22Rv1 (cell line): ENCODE measurements around the gene COL24A1.
"Not testable (repeated sequence)": the region's sequence is repeated elsewhere in the genome, so short reads cannot be mapped to it uniquely, and the experiment has no call there.

Source experiments
- H3K27ac ChIP-seq: fragments of 450-650 bp; 2 replicates; pipeline ENCODE4 v1.5.1; 2017
- ZFX ChIP-seq: fragments of 450-650 bp; IDR thresholded peaks from 2 replicates; pipeline ENCODE4 v1.6.1; 2017; ENCODE audit warnings: antibody characterized with exemption, borderline replicate concordance
- TF ChIP-seq, protein P1 (sequence below): fragments of 450-650 bp; IDR thresholded peaks from 2 replicates; pipeline ENCODE4 v1.5.1; 2017; ENCODE audit warnings: mild to moderate bottlenecking

The COL24A1 gene

DNA sequence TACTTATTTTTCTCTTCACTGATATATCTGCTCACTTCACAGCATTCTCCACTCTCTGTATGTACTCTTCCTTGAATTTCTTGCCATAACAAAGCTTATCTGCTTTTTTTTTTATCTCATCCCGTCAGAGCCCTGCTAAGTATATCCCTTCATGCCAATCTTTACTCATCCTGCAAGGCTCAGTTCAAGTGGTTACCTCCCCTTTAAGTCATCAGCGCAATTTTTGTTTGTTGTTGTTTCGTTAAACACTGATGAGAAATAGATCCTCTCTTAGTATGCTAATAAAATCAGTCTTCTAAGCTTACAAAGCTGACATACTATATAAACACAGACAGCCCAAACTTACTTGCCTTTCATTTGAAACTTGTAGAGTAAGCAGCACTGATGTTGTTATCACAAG is 17.8 kb downstream of the COL24A1 start:
- H3K27ac ChIP-seq, result no peak overlapping the region

DNA sequence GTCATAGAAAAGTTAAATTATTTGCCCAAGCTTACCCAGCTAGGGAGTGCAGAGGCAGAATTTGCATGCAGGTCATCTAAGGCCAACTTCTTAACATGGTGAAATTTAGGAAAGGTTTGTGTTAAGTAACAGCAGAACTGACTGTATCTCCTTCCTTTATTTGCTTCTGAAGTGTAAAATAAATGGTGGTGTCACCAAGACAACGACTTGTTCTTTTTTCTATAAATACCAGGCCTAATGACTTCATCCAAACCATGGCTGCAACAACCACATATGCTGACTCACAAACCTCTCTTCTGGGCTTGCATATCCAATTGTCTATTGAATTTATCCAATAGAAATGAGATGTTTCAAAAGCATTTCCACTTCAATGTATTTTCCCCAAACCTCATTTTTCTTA is 19.1 kb downstream of the COL24A1 start:
- TF ChIP-seq, protein P1, sequence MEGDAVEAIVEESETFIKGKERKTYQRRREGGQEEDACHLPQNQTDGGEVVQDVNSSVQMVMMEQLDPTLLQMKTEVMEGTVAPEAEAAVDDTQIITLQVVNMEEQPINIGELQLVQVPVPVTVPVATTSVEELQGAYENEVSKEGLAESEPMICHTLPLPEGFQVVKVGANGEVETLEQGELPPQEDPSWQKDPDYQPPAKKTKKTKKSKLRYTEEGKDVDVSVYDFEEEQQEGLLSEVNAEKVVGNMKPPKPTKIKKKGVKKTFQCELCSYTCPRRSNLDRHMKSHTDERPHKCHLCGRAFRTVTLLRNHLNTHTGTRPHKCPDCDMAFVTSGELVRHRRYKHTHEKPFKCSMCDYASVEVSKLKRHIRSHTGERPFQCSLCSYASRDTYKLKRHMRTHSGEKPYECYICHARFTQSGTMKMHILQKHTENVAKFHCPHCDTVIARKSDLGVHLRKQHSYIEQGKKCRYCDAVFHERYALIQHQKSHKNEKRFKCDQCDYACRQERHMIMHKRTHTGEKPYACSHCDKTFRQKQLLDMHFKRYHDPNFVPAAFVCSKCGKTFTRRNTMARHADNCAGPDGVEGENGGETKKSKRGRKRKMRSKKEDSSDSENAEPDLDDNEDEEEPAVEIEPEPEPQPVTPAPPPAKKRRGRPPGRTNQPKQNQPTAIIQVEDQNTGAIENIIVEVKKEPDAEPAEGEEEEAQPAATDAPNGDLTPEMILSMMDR, result no peak
- TF ChIP-seq ZFX, result no peak
- H3K27ac ChIP-seq, result no peak overlapping the region

More for the DNA sequence above, 17.8 kb downstream of the COL24A1 start:
- TF ChIP-seq ZFX, result no peak
- TF ChIP-seq, protein P1, result no peak

DNA sequence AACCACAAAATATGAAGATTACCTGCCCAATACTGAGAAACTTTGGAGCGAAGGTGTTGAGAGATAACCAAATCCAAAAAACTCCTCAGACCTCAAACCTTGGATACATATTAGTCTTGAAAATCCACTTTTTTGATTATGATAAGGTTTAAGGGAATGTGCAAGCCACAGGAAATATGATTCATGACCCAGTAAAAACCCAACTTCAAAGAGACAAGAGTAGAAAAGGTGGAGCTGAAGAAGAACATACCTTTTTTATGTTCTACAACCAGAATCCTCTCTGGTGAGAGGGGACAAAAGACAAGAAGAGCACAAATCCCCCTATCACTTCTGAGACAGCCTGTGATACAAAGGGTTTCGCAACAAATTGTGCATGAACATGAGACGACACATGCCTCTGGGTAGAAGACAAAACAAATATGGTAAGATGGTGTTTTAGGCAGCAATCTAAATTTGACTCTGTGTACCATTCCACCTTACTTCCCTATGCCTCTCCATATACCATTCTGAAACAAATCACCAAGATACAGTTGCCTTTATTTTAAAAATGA is 37.3 kb downstream of the COL24A1 start:
- TF ChIP-seq, protein P1, result no peak
- no peak for TF ChIP-seq ZFX

DNA sequence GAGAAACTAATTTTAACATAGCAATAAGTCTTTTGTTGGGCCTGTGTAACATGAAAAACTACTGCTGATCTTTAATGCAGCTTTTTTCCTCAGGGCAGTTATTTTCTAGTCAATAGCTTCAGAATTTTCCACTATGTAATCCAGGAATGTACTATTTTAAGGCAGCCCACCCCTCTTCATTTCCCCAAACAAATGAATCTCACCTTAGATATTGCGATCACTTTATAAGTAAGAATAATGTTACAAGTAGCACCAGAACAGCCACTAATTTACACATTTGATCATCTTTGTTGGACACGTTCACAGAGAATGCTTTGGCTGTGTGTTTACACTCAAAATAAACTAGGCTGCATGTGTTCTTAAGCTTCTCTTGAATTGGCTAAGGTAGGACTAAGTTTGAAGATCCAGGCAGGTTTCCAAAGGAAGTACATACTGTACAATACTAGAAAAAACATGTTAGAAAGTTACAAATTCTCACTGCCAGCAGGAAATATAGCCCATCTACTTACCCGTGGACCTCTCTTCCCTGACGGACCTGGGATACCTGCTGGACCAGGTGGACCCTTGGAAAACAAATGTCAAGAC is 41.7 kb downstream of the COL24A1 start:
- no peak for TF ChIP-seq ZFX
- TF ChIP-seq, protein P1, result no peak
- no peak overlapping the region for H3K27ac ChIP-seq

More for the DNA sequence above, 37.3 kb downstream of the COL24A1 start:
- H3K27ac ChIP-seq, result no peak overlapping the region

DNA sequence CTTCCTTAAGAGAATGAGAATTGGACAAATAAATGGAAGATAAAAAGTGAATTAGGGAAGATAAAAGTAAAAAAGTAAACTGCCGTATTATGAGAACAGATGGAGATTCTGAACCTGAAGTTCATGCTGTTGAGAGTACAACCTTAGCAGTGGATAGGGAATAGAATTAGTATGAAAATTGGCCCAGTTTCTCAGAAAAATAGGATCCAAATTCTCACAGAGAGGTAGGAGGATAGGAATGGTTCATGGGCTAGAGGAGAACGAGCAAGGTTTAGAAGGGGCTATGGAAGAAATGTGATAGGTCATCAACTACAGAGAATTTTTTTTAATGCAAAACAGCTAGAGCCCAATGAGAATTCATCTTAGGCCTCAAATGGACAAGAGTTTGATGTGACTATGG is 42.3 kb downstream of the COL24A1 start:
- TF ChIP-seq ZFX, result no peak
- TF ChIP-seq, protein P1, result no peak
- no peak overlapping the region for H3K27ac ChIP-seq

DNA sequence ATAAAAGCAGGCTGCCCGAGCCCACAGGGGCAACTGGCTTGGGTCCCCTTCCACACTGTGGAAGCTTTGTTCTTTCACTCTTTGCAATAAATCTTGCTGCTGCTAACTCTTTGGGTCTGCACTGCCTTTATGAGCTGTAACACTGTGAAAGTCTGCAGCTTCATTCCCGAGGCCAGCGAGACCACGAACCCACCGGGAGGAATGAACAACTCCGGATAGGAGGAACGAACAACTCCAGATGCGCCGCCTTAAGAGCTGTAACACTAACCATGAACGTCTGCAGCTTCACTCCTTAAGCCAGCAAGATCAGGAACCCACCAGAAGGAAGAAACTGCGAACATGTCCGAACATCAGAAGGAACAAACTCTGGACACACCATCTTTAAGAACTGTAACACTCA is 45.0 kb downstream of the COL24A1 start:
- H3K27ac ChIP-seq, result not testable (repeated sequence)

DNA sequence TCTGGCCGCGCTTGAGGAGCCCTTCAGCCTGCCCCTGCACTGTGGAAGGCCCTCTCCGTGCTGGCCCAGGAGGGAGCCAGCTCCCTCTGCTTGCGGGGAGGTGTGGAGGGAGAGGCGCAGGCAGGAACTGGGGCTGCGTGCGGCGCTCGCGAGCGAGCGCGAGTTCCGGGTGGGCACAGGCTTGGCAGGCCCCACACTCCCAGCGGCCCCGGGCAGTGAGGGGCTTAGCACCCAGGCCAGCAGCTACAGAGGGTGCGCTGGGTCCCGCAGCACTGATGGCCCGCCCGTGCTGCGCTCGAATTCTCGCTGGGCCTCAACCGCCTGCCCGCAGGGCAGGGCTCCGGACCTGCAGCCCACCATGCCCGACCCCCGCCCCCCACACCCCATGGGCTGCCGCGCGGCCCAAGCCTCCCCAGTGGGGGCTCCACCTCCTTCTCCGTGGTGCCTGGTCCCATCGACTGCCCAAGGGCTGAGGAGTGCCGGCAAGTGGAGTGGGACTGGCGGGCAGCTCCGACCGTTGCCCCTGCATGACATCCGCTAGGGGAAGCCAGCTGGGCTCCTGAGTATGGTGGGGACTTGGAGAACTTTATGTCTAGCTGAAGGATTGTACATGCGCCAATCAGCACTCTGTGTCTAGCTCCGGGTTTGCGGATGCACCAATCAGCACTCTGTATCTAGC is 46.0 kb downstream of the COL24A1 start:
- TF ChIP-seq, protein P1, result no peak
- no peak for TF ChIP-seq ZFX
- H3K27ac ChIP-seq, result no peak overlapping the region

DNA sequence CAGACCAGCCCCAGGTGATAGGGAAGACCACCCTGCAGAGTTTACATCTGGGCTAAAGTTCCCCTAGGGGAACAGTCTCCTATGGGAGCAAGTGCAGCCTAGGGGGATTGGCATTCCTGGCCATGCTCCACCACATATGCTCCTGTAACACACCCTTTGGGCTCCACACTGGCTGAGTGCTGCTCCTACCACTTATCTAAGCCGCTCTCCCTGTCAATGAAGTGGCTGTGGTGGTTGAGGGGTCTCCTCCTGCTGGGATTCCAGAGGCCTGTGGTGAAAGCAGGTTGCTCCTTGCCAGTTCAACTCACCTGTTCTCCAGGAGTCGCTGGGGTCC is 51.1 kb downstream of the COL24A1 start:
- no peak overlapping the region for H3K27ac ChIP-seq
- TF ChIP-seq, protein P1, result no peak
- no peak for TF ChIP-seq ZFX
